NCI-H345 (cell line): ENCODE measurements around the gene LMAN2L.
"Not testable (repeated sequence)": the region's sequence is repeated elsewhere in the genome, so short reads cannot be mapped to it uniquely, and the experiment has no call there.

Experiments
- DNase-seq: peaks from one replicate; lab custom pipeline; 2025; lab: John Stamatoyannopoulos, UW

Gene LMAN2L

GRCh38 chr2:96687711-96688640 lies 51.9 kb downstream of the LMAN2L start:
- DNase-seq, result no peak

- no peak for DNase-seq
Measured at GRCh38 chr2:96687266-96687665, 52.6 kb downstream of the LMAN2L start.

GRCh38 chr2:96685577-96686459 lies 54.0 kb downstream of the LMAN2L start:
- DNase-seq, result peak; percentile 86

GRCh38 chr2:96684883-96685576 lies 54.8 kb downstream of the LMAN2L start:
- DNase-seq, result peak; percentile 58

- DNase-seq, result no peak
Measured at GRCh38 chr2:96683972-96684820, 55.7 kb downstream of the LMAN2L start.

GRCh38 chr2:96683307-96683706 lies 56.6 kb downstream of the LMAN2L start:
- DNase-seq, result no peak

- DNase-seq, result no peak
Measured at GRCh38 chr2:96681540-96681939, 58.3 kb downstream of the LMAN2L start.

- no peak for DNase-seq
Measured at GRCh38 chr2:96680561-96681141, 59.2 kb downstream of the LMAN2L start.

- DNase-seq, result no peak
Measured at GRCh38 chr2:96679848-96680247, 60.0 kb downstream of the LMAN2L start.

- no peak for DNase-seq
Measured at GRCh38 chr2:96669539-96670215, 70.2 kb downstream of the LMAN2L start.

GRCh38 chr2:96668771-96669170 lies 71.1 kb downstream of the LMAN2L start:
- no peak for DNase-seq

GRCh38 chr2:96665717-96666116 lies 74.1 kb downstream of the LMAN2L start:
- not testable (repeated sequence) for DNase-seq

GRCh38 chr2:96665083-96665569 lies 74.7 kb downstream of the LMAN2L start:
- DNase-seq, result no peak

- DNase-seq, result no peak
Measured at GRCh38 chr2:96664366-96664925, 75.4 kb downstream of the LMAN2L start.

GRCh38 chr2:96663829-96664228 lies 76.0 kb downstream of the LMAN2L start:
- no peak for DNase-seq

- no peak for DNase-seq
Measured at GRCh38 chr2:96663177-96663576, 76.7 kb downstream of the LMAN2L start.

GRCh38 chr2:96662360-96662759 lies 77.5 kb downstream of the LMAN2L start:
- no peak for DNase-seq

- no peak for DNase-seq
Measured at GRCh38 chr2:96661324-96661723, 78.5 kb downstream of the LMAN2L start.

GRCh38 chr2:96656540-96656939 lies 83.3 kb downstream of the LMAN2L start:
- no peak for DNase-seq
